ENCODE measurements around the gene ANKDD1A. TPM values are rescaled to one million over a fixed set of nuclear protein-coding genes. Genes with fewer than 3 reads are reported as not detected.

ANKDD1A gene
- total RNA-seq, 1 donor from 2014 or later: 6.0 TPM

DNA sequence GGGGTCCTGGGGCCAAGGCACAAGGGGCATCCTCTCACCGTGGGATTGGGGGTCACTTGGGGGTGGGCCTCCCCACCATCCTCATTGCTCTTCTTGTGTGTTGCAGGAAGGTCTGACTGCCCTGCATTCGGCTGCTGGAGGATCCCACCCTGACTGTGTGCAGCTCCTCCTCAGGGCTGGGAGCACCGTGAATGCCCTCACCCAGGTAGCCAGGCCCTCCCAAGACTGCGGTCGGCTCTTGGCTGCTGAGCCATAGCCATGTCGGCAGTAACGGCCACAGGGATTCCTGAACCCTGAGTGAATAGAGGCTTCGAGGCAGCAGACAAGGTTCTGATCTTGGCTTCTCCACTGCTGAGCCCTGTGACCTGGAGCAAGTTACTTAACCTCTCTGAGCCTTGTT lies 19.7 kb downstream of the ANKDD1A start:
- Histone ChIP-seq H3K27ac (no peak overlapping the region), H3K4me1 (no peaks in the 10 kb centered on the region), H3K36me3 (no peaks in the 10 kb centered on the region), H3K4me3 (no peak overlapping the region), H3K9me3 (no peaks in the 10 kb centered on the region), H3K27me3 (no peaks in the 10 kb centered on the region)
- intact Hi-C loops (cut with DNase I): no loop called here
- no peak for ATAC-seq
- no peak for DNase-seq
- TF ChIP-seq, protein P1, sequence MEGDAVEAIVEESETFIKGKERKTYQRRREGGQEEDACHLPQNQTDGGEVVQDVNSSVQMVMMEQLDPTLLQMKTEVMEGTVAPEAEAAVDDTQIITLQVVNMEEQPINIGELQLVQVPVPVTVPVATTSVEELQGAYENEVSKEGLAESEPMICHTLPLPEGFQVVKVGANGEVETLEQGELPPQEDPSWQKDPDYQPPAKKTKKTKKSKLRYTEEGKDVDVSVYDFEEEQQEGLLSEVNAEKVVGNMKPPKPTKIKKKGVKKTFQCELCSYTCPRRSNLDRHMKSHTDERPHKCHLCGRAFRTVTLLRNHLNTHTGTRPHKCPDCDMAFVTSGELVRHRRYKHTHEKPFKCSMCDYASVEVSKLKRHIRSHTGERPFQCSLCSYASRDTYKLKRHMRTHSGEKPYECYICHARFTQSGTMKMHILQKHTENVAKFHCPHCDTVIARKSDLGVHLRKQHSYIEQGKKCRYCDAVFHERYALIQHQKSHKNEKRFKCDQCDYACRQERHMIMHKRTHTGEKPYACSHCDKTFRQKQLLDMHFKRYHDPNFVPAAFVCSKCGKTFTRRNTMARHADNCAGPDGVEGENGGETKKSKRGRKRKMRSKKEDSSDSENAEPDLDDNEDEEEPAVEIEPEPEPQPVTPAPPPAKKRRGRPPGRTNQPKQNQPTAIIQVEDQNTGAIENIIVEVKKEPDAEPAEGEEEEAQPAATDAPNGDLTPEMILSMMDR (IDR thresholded peaks at IDR 0.05): no peak

- no peak overlapping the region for H3K4me3 ChIP-seq
- H3K27me3 ChIP-seq: no peaks in the 10 kb centered on the region
- TF ChIP-seq, protein P1 (IDR thresholded peaks at IDR 0.05): no peak
- H3K27ac ChIP-seq: no peak overlapping the region
- intact Hi-C loops (cut with DNase I): no loop called here
- H3K36me3 ChIP-seq: no peaks in the 10 kb centered on the region
- no peak for DNase-seq
- H3K4me1 ChIP-seq: no peaks in the 10 kb centered on the region
- no peaks in the 10 kb centered on the region for H3K9me3 ChIP-seq
- ATAC-seq: no peak
Observed at GRCh38 chr15:64934023-64934422, 22.3 kb downstream of the ANKDD1A start.

DNA sequence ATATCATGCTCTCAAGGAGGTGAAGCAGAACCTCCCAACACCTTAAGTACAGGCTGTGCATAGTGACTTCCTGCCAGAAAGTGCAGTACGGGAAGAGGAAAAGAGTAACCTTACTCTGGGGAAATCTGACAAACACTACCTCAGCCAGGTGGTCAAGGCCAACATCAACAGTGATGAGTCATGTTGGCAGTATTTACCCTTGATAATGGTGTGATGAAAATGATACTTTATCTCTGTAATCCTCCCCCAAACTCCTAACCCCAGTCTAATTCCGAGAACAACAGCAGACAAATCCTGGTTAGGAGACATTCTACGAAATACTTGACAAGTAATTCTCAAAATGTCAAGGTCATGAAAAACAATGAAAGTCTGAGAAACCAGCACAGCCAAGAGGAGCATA lies 26.5 kb downstream of the ANKDD1A start:
- Histone ChIP-seq H3K27ac (no peak overlapping the region), H3K4me1 (no peaks in the 10 kb centered on the region), H3K9me3 (no peaks in the 10 kb centered on the region), H3K36me3 (no peaks in the 10 kb centered on the region), H3K4me3 (no peak overlapping the region), H3K27me3 (no peaks in the 10 kb centered on the region)
- DNase-seq: no peak
- intact Hi-C loops (cut with DNase I): no loop called here
- TF ChIP-seq, protein P1 (IDR thresholded peaks at IDR 0.05): no peak
- ATAC-seq: no peak

- no peak for ATAC-seq
- no peak for DNase-seq
- H3K9me3 ChIP-seq: no peaks in the 10 kb centered on the region
- TF ChIP-seq, protein P1 (IDR thresholded peaks at IDR 0.05): no peak
- H3K4me3 ChIP-seq: no peak overlapping the region
- H3K36me3 ChIP-seq: no peaks in the 10 kb centered on the region
- intact Hi-C loops (cut with DNase I): no loop called here
- no peaks in the 10 kb centered on the region for H3K27me3 ChIP-seq
- no peaks in the 10 kb centered on the region for H3K4me1 ChIP-seq
- H3K27ac ChIP-seq: no peak overlapping the region
Observed at GRCh38 chr15:64942356-64942755, 30.7 kb downstream of the ANKDD1A start.

GRCh38 chr15:64943512-64944225 lies 32.0 kb downstream of the ANKDD1A start:
- Histone ChIP-seq H3K9me3 (no peaks in the 10 kb centered on the region), H3K4me3 (no peak overlapping the region), H3K27ac (no peak overlapping the region), H3K36me3 (no peaks in the 10 kb centered on the region), H3K27me3 (no peaks in the 10 kb centered on the region), H3K4me1 (no peaks in the 10 kb centered on the region)
- intact Hi-C loops (cut with DNase I): no loop called here
- no peak for ATAC-seq
- DNase-seq: no peak
- TF ChIP-seq, protein P1 (IDR thresholded peaks at IDR 0.05): no peak

GRCh38 chr15:64944961-64945360 lies 33.3 kb downstream of the ANKDD1A start:
- no peak for DNase-seq
- intact Hi-C loops (cut with DNase I): no loop called here
- no peak overlapping the region for H3K27ac ChIP-seq

More at GRCh38 chr15:64944961-64945360, 33.3 kb downstream of the ANKDD1A start:
- Histone ChIP-seq H3K27me3 (no peaks in the 10 kb centered on the region), H3K9me3 (no peaks in the 10 kb centered on the region), H3K4me3 (no peak overlapping the region), H3K4me1 (no peaks in the 10 kb centered on the region), H3K36me3 (no peaks in the 10 kb centered on the region)
- TF ChIP-seq, protein P1 (IDR thresholded peaks at IDR 0.05): no peak
- ATAC-seq: no peak
